Parathyroid adenoma (tissue), 2 donors: Measurements from ENCODE around the gene NDUFV2.
A peak's percentile ranks its signal among the peaks of the same experiment; 100 is the strongest.

Experiments used
- H2AFZ ChIP-seq: fragments of 300-600 bp; sonication (generic); one replicate; pipeline ENCODE4 v1.7.0; 2017; ENCODE audit warnings: antibody characterized with exemption, mild to moderate bottlenecking
- H3K27ac ChIP-seq: fragments of 300-600 bp; sonication (generic); one replicate; pipeline ENCODE4 v1.7.0; 2017
- H3K27me3 ChIP-seq: fragments of 300-600 bp; sonication (generic); one replicate; pipeline ENCODE4 v1.7.0; 2017; ENCODE audit warnings: low read length; ENCODE audit not compliant: control insufficient read depth, insufficient read depth
- H3K36me3 ChIP-seq: fragments of 300-600 bp; sonication (generic); one replicate; pipeline ENCODE4 v1.7.0; 2017; ENCODE audit warnings: low read length; ENCODE audit not compliant: control insufficient read depth, insufficient read depth
- H3K4me1 ChIP-seq: fragments of 300-600 bp; sonication (generic); one replicate; pipeline ENCODE4 v1.7.0; 2017; ENCODE audit warnings: control low read depth
- H3K4me2 ChIP-seq: fragments of 300-600 bp; sonication (generic); one replicate; pipeline ENCODE4 v1.7.0; 2017; ENCODE audit warnings: low read length
- H3K4me3 ChIP-seq: fragments of 300-600 bp; sonication (generic); one replicate; pipeline ENCODE4 v1.7.0; 2017; ENCODE audit warnings: low read depth, low read length
- H3K79me2 ChIP-seq: fragments of 300-600 bp; sonication (generic); one replicate; pipeline ENCODE4 v1.7.0; 2017; ENCODE audit warnings: control low read depth
- H3K9ac ChIP-seq: fragments of 300-600 bp; sonication (generic); one replicate; pipeline ENCODE4 v1.7.0; 2017; ENCODE audit warnings: mild to moderate bottlenecking
- H3K9me3 ChIP-seq: fragments of 300-600 bp; sonication (generic); one replicate; pipeline ENCODE4 v1.7.0; 2017; ENCODE audit warnings: low read length; ENCODE audit not compliant: control insufficient read depth
- TF ChIP-seq, protein P1 (sequence below): fragments of 300-600 bp; sonication (generic); IDR thresholded peaks from one replicate; pipeline ENCODE4 v1.7.0; 2017; ENCODE audit warnings: antibody characterized with exemption, mild to moderate bottlenecking
- donor health status: primary hyperparathyroidism.

NDUFV2 gene

DNA sequence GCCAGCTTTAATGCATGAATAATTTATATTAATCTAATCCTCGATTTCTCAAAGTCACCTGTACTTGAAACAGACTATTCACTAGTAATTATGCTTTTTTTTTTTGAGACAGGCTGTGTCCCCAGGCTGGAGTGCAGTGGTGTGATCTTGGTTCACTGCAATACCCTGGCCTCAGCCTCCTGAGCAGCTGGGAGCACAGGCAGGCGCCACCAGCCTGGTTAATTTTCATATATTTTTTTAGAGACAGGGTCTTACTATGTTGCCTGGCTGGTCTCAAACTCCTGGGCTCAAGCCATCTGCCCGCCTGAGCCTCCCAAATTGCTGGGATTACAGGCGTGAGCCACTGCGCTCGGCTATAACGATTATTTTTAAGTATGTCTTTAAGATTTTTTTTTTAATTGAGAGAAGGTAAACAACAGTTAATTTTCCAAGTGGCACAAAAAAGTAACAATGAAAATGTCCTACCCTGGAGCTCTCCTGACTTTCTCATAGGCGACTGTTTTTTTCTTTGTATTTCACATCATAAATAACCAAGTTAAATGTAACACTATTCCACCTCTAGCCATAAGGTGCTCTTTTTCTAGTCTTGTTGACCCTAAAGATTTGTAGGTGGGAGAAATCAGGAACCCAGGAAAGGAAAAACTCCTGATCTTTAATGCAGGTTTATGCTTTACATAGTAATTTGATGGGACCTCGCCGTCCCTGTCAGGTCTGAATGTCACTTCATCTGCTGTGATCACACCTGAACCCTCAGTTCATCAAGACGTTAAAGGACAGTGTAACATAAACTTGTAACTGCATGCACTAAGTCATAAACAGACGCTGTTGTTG is 32.8 kb downstream of the NDUFV2 start:
- Histone ChIP-seq H3K9ac (no peak overlapping the region), H3K4me3 (peak overlapping the region; percentile 76), H2AFZ (peak overlapping the region; percentile 91), H3K4me1 (peaks cover 7% of the 10 kb centered on the region), H3K79me2 (peaks cover 25% of the 10 kb centered on the region), H3K9me3 (no peaks in the 10 kb centered on the region), H3K27ac (peak overlapping the region; percentile 93), H3K36me3 (no peaks in the 10 kb centered on the region), H3K27me3 (no peaks in the 10 kb centered on the region), H3K4me2 (peak overlapping the region; percentile 67)
- TF ChIP-seq, protein P1, sequence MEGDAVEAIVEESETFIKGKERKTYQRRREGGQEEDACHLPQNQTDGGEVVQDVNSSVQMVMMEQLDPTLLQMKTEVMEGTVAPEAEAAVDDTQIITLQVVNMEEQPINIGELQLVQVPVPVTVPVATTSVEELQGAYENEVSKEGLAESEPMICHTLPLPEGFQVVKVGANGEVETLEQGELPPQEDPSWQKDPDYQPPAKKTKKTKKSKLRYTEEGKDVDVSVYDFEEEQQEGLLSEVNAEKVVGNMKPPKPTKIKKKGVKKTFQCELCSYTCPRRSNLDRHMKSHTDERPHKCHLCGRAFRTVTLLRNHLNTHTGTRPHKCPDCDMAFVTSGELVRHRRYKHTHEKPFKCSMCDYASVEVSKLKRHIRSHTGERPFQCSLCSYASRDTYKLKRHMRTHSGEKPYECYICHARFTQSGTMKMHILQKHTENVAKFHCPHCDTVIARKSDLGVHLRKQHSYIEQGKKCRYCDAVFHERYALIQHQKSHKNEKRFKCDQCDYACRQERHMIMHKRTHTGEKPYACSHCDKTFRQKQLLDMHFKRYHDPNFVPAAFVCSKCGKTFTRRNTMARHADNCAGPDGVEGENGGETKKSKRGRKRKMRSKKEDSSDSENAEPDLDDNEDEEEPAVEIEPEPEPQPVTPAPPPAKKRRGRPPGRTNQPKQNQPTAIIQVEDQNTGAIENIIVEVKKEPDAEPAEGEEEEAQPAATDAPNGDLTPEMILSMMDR: no peak

DNA sequence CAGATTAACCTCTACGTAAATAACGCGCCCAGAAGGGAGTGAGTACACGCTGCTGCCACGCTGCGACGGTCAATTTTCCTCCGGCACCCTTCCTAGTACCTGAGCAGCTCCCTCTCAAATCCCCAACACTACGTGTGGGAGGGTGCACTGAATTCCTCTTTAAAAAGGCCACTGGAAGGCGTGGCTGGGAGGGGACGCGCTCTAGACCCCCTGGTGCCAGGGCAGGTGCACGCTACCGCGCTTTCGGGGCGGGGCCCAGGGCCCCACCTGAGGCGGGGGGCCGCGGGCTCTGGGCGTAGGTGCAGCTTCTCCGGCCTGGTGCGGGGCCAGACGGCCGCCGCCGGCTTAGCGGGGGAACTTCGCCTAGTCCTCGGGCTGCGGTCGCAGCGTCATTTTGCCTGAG is 33.4 kb downstream of the NDUFV2 start:
- peak overlapping the region; percentile 76 for H3K4me3 ChIP-seq

DNA sequence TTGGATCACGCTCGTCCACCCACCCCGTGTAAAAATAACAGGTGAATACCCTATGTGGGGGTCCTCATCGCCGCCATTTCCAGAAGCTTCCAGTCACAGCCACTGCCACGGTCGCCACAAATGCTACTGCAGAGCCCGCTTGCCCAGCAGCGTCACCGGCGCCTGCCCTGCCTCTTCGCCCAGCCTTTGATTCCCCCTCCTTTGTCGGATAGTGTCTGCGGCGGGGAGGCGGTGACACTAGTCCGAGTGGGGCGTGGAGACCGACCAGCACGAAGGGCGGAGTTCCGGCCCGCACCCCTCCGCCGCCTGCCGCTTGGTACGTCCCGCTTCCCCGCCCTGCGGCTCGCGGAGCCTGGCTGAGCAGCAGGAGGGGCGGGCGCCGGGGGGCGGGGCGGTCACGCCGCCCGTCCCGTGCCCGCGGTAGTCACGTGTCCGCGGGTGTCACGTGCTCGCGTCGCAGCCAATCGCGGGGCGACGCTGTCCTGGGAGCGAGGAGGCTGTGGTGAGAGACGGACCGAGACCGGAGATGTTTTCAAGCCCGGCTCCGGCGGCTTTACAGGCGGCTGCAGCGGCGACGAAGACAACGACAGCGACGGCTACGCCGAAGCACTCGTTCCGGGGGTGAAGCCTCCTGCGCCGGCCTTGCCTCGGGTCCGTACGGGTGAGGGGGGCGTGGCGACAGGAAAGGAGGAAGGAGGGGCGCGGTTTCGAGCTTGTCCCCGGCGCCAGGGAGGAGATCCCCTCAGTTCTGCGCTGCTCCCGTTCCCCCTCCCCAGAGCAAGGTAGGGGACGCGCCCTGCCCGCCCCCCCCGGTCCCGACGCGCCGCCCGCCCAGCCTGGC is 34.0 kb downstream of the NDUFV2 start, which contains the start of gene ANKRD12:
ANKRD12 (plus strand) TSS at position 467 of the 841 bp plus-strand sequence. CDS start 45,652 bp downstream, outside the sequence.
- H3K36me3 ChIP-seq: no peaks in the 10 kb centered on the region
- peak within 1 kb of the TSS; percentile 92 for H3K4me2 ChIP-seq
- H3K9ac ChIP-seq: peak within 1 kb of the TSS; percentile 71
- no peaks in the 10 kb centered on the region for H3K9me3 ChIP-seq
- H2AFZ ChIP-seq: peak within 1 kb of the TSS; percentile 91
- peak within 1 kb of the TSS; percentile 78 for H3K4me3 ChIP-seq
- no peaks in the 10 kb centered on the region for H3K27me3 ChIP-seq
- H3K79me2 ChIP-seq: peaks cover 33% of the 10 kb centered on the region
- peak within 1 kb of the TSS; percentile 93 for H3K27ac ChIP-seq
- peaks cover 7% of the 10 kb centered on the region for H3K4me1 ChIP-seq
- TF ChIP-seq, protein P1: no peak

More for the DNA sequence above, 33.4 kb downstream of the NDUFV2 start:
- Histone ChIP-seq H3K36me3 (no peaks in the 10 kb centered on the region), H3K9me3 (no peaks in the 10 kb centered on the region), H3K9ac (peak overlapping the region; percentile 22), H3K27ac (peak overlapping the region; percentile 93), H2AFZ (peak overlapping the region; percentile 91), H3K27me3 (no peaks in the 10 kb centered on the region), H3K79me2 (peaks cover 28% of the 10 kb centered on the region), H3K4me1 (peaks cover 7% of the 10 kb centered on the region), H3K4me2 (peak overlapping the region; percentile 67)
- TF ChIP-seq, protein P1: no peak

DNA sequence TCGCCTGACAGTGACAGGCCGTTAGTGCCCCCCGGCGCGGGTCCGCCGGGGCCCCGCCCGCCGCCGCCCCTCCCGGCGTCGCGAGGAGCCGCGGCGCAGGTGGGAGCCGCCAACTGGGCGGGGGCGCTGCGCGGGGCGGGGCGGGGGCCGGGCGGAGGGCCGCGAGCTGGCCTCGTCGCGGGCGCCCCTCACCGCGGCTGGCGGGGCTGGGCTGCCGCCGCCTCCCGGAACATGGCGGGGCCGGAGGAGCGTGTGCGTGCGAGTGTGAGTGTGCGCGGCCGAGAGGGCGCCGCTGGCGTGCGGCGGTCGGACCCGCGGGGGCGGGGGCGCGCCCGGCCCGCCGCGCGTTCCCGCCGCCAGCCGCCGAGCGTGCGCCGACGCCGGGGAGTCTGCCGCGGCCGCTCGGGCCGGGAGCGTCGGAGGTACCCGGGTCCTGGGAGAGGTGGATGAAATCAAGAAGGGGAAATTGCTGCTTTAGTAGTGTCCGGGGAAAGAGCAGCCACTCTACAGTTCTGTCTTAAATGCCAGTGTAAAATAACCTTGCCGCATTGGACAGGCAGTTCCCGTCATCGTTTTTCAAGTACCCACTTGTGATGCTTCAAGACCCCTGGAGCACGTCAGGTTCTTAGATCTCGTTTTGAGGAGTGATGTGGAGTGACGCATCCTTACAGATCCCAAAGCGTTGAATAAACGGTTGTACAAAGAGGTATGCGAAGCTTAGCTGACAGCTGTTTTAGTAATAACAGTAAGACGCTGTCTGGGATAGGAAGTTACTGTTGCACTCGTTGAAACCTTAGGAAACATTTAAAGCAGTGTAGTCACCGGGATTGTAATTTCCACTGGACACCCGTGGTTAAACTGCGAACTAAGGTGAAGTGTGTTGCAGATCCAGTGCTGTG is 34.9 kb downstream of the NDUFV2 start:
- Histone ChIP-seq H3K9ac (no peak overlapping the region), H3K36me3 (no peaks in the 10 kb centered on the region), H3K9me3 (no peaks in the 10 kb centered on the region), H3K4me1 (peaks cover 15% of the 10 kb centered on the region), H3K27ac (peak overlapping the region; percentile 93), H3K27me3 (no peaks in the 10 kb centered on the region), H3K4me3 (peak overlapping the region; percentile 78), H3K4me2 (peak overlapping the region; percentile 92), H2AFZ (peak overlapping the region; percentile 57), H3K79me2 (peaks cover 41% of the 10 kb centered on the region)
- TF ChIP-seq, protein P1: no peak
